NCI-H1436 treated with DMSO at 0.1 percent for 48 hours (cell line): ENCODE data around the gene DLL1.

Source experiments
- DNase-seq: peaks from one replicate; lab custom pipeline; 2025; lab: John Stamatoyannopoulos, UW

The DLL1 gene

GRCh38 chr6:170281331-170282292, 9.3 kb downstream of the DLL1 start:
- no peak for DNase-seq

- no peak for DNase-seq
Observed at GRCh38 chr6:170280689-170281045, 10.2 kb downstream of the DLL1 start.

GRCh38 chr6:170279977-170280688, 10.7 kb downstream of the DLL1 start:
- peak; percentile 82 for DNase-seq

GRCh38 chr6:170279426-170279825, 11.5 kb downstream of the DLL1 start:
- DNase-seq: no peak

GRCh38 chr6:170278743-170279094, 12.2 kb downstream of the DLL1 start:
- no peak for DNase-seq

- DNase-seq: no peak
Observed at GRCh38 chr6:170277893-170278742, 12.8 kb downstream of the DLL1 start.

GRCh38 chr6:170276369-170277057, 14.4 kb downstream of the DLL1 start:
- DNase-seq: no peak

GRCh38 chr6:170274713-170275560, 15.9 kb downstream of the DLL1 start:
- no peak for DNase-seq

- DNase-seq: no peak
Observed at GRCh38 chr6:170273681-170274080, 17.2 kb downstream of the DLL1 start.

GRCh38 chr6:170273191-170273590, 17.7 kb downstream of the DLL1 start:
- no peak for DNase-seq

GRCh38 chr6:170272341-170273065, 18.4 kb downstream of the DLL1 start:
- DNase-seq: no peak

GRCh38 chr6:170271771-170272314, 19.0 kb downstream of the DLL1 start:
- no peak for DNase-seq

GRCh38 chr6:170270984-170271593, 19.8 kb downstream of the DLL1 start:
- no peak for DNase-seq

- no peak for DNase-seq
Observed at GRCh38 chr6:170269846-170270541, 20.9 kb downstream of the DLL1 start.

- no peak for DNase-seq
Observed at GRCh38 chr6:170269151-170269845, 21.6 kb downstream of the DLL1 start.

- no peak for DNase-seq
Observed at GRCh38 chr6:170268216-170269129, 22.4 kb downstream of the DLL1 start.

GRCh38 chr6:170267688-170268087, 23.2 kb downstream of the DLL1 start:
- DNase-seq: no peak
